SJCRH30 (cell line): ENCODE measurements around the gene DDX5. TPM values are rescaled to one million over a fixed set of nuclear protein-coding genes. Genes with fewer than 3 reads are reported as not detected.

Source experiments
- DNase-seq, 2 experiments: peaks; one replicate each; pipeline ENCODE4 v3.0.0-alpha.2; 2015 to 2020
- H3K27ac ChIP-seq: fragments of 250-450 bp; sonication (Bioruptor Pico); 2 replicates; pipeline ENCODE4 v1.5.1; 2020; ENCODE audit warnings: mild to moderate bottlenecking, moderate library complexity
- H3K27me3 ChIP-seq: fragments of 250-450 bp; sonication (Bioruptor Pico); 2 replicates; pipeline ENCODE4 v1.5.1; 2020; ENCODE audit warnings: mild to moderate bottlenecking, moderate library complexity
- H3K36me3 ChIP-seq: fragments of 250-450 bp; sonication (Bioruptor Pico); 2 replicates; pipeline ENCODE4 v1.5.1; 2020; ENCODE audit warnings: mild to moderate bottlenecking, moderate library complexity
- H3K4me1 ChIP-seq: fragments of 250-450 bp; sonication (Bioruptor Pico); 2 replicates; pipeline ENCODE4 v1.5.1; 2020; ENCODE audit warnings: mild to moderate bottlenecking, moderate library complexity
- H3K4me3 ChIP-seq: fragments of 250-450 bp; sonication (Bioruptor Pico); 2 replicates; pipeline ENCODE4 v1.5.1; 2020; ENCODE audit warnings: mild to moderate bottlenecking, moderate library complexity
- H3K9me3 ChIP-seq: fragments of 250-450 bp; sonication (Bioruptor Pico); replicated peaks from 2 replicates; pipeline ENCODE4 v1.5.1; 2020; ENCODE audit warnings: mild to moderate bottlenecking, moderate library complexity
- total RNA-seq: library from RNA; depleted of rRNA; stranded (reverse); fragments of >200 nt; shearing (Covaris generic); gene quantifications from 2 replicates; pipeline ENCODE4 v1.2.3, GENCODE V29; 2014; rRNA removed

DDX5 gene
- 467 and 603 TPM in 2 replicates for total RNA-seq

- DNase-seq: peak; percentile 95 to 96
- Histone ChIP-seq H3K4me3 (peak within 1 kb of the TSS; percentile 100), H3K27me3 (no peaks in the 10 kb centered on the region), H3K4me1 (peaks cover 13% of the 10 kb centered on the region), H3K9me3 (no peaks in the 10 kb centered on the region), H3K36me3 (peaks cover 50% of the 10 kb centered on the region), H3K27ac (peak within 1 kb of the TSS; percentile 100)
These were observed at the start of gene DDX5 for GRCh38 chr17:64506201-64506575. TSS of gene DDX5 (minus strand) at chr17:64506289. CDS start at chr17:64506119, 170 bp downstream.

- H3K4me1 ChIP-seq: no peaks in the 10 kb centered on the region
- H3K9me3 ChIP-seq: no peaks in the 10 kb centered on the region
- H3K27ac ChIP-seq: no peak overlapping the region
- no peak overlapping the region for H3K4me3 ChIP-seq
- DNase-seq: no peak
- H3K27me3 ChIP-seq: no peaks in the 10 kb centered on the region
- H3K36me3 ChIP-seq: peaks cover 12% of the 10 kb centered on the region; the same call in 1 of the 2 replicates
These were observed 49.2 kb upstream of the DDX5 start for GRCh38 chr17:64555281-64555680.

GRCh38 chr17:64554028-64554637 is 48.0 kb upstream of the DDX5 start:
- H3K4me1 ChIP-seq: no peaks in the 10 kb centered on the region
- peaks cover 12% of the 10 kb centered on the region; the same call in 1 of the 2 replicates for H3K36me3 ChIP-seq
- H3K27me3 ChIP-seq: no peaks in the 10 kb centered on the region
- H3K4me3 ChIP-seq: no peak overlapping the region
- H3K27ac ChIP-seq: no peak overlapping the region
- no peaks in the 10 kb centered on the region for H3K9me3 ChIP-seq
- no peak for DNase-seq

GRCh38 chr17:64551461-64551860 is 45.4 kb upstream of the DDX5 start:
- 0 out of 2 replicates have a peak, but pooled peaks cover 8% of the 10 kb centered on the region for H3K36me3 ChIP-seq
- no peaks in the 10 kb centered on the region for H3K27me3 ChIP-seq
- H3K4me3 ChIP-seq: no peak overlapping the region
- no peaks in the 10 kb centered on the region for H3K9me3 ChIP-seq
- DNase-seq: no peak
- no peak overlapping the region for H3K27ac ChIP-seq
- no peaks in the 10 kb centered on the region for H3K4me1 ChIP-seq

GRCh38 chr17:64547319-64547718 is 41.2 kb upstream of the DDX5 start:
- no peaks in the 10 kb centered on the region for H3K9me3 ChIP-seq
- peaks cover 11% of the 10 kb centered on the region for H3K36me3 ChIP-seq
- no peaks in the 10 kb centered on the region for H3K4me1 ChIP-seq
- H3K27me3 ChIP-seq: no peaks in the 10 kb centered on the region
- no peak overlapping the region for H3K4me3 ChIP-seq
- DNase-seq: no peak
- H3K27ac ChIP-seq: no peak overlapping the region

GRCh38 chr17:64546716-64547115 is 40.6 kb upstream of the DDX5 start:
- H3K36me3 ChIP-seq: peaks cover 14% of the 10 kb centered on the region

GRCh38 chr17:64544742-64545141 is 38.7 kb upstream of the DDX5 start:
- H3K36me3 ChIP-seq: peaks cover 14% of the 10 kb centered on the region
- DNase-seq: no peak

More at GRCh38 chr17:64546716-64547115, 40.6 kb upstream of the DDX5 start:
- DNase-seq: no peak
- Histone ChIP-seq H3K9me3 (no peaks in the 10 kb centered on the region), H3K4me3 (no peak overlapping the region), H3K27me3 (no peaks in the 10 kb centered on the region), H3K4me1 (no peaks in the 10 kb centered on the region), H3K27ac (no peak overlapping the region)

GRCh38 chr17:64540118-64540776 is 34.2 kb upstream of the DDX5 start:
- Histone ChIP-seq H3K36me3 (peaks cover 45% of the 10 kb centered on the region), H3K27ac (no peak overlapping the region), H3K4me1 (no peaks in the 10 kb centered on the region), H3K9me3 (no peaks in the 10 kb centered on the region), H3K27me3 (no peaks in the 10 kb centered on the region), H3K4me3 (no peak overlapping the region)
- no peak for DNase-seq

More at GRCh38 chr17:64544742-64545141, 38.7 kb upstream of the DDX5 start:
- Histone ChIP-seq H3K27ac (no peak overlapping the region), H3K4me1 (no peaks in the 10 kb centered on the region), H3K27me3 (no peaks in the 10 kb centered on the region), H3K9me3 (no peaks in the 10 kb centered on the region), H3K4me3 (no peak overlapping the region)

- Histone ChIP-seq H3K27me3 (no peaks in the 10 kb centered on the region), H3K4me3 (no peak overlapping the region), H3K9me3 (no peaks in the 10 kb centered on the region), H3K36me3 (peaks cover 51% of the 10 kb centered on the region), H3K27ac (no peak overlapping the region), H3K4me1 (no peaks in the 10 kb centered on the region)
- DNase-seq: no peak
These were observed 32.5 kb upstream of the DDX5 start for GRCh38 chr17:64538508-64539130.

- Histone ChIP-seq H3K27ac (no peak overlapping the region), H3K27me3 (no peaks in the 10 kb centered on the region), H3K4me3 (no peak overlapping the region), H3K4me1 (no peaks in the 10 kb centered on the region), H3K36me3 (peaks cover 56% of the 10 kb centered on the region), H3K9me3 (no peaks in the 10 kb centered on the region)
- no peak for DNase-seq
These were observed 31.4 kb upstream of the DDX5 start for GRCh38 chr17:64537488-64537887.

- no peak for DNase-seq
- H3K27ac ChIP-seq: no peak overlapping the region
- peaks cover 57% of the 10 kb centered on the region for H3K36me3 ChIP-seq
These were observed 30.8 kb upstream of the DDX5 start for GRCh38 chr17:64536913-64537312.

GRCh38 chr17:64535357-64535756 is 29.3 kb upstream of the DDX5 start:
- H3K36me3 ChIP-seq: peaks cover 67% of the 10 kb centered on the region
- no peak for DNase-seq
- no peaks in the 10 kb centered on the region for H3K27me3 ChIP-seq

More at GRCh38 chr17:64536913-64537312, 30.8 kb upstream of the DDX5 start:
- Histone ChIP-seq H3K4me1 (no peaks in the 10 kb centered on the region), H3K27me3 (no peaks in the 10 kb centered on the region), H3K4me3 (no peak overlapping the region), H3K9me3 (no peaks in the 10 kb centered on the region)

GRCh38 chr17:64534187-64534586 is 28.1 kb upstream of the DDX5 start:
- H3K27ac ChIP-seq: no peak overlapping the region
- H3K4me1 ChIP-seq: no peaks in the 10 kb centered on the region
- DNase-seq: no peak
- H3K27me3 ChIP-seq: no peaks in the 10 kb centered on the region
- H3K9me3 ChIP-seq: no peaks in the 10 kb centered on the region
- H3K4me3 ChIP-seq: no peak overlapping the region
- peaks cover 72% of the 10 kb centered on the region for H3K36me3 ChIP-seq

More at GRCh38 chr17:64535357-64535756, 29.3 kb upstream of the DDX5 start:
- H3K27ac ChIP-seq: no peak overlapping the region
- no peaks in the 10 kb centered on the region for H3K9me3 ChIP-seq
- no peaks in the 10 kb centered on the region for H3K4me1 ChIP-seq
- no peak overlapping the region for H3K4me3 ChIP-seq

- H3K9me3 ChIP-seq: no peaks in the 10 kb centered on the region
- H3K4me1 ChIP-seq: no peaks in the 10 kb centered on the region
- no peak overlapping the region for H3K27ac ChIP-seq
- no peak overlapping the region for H3K4me3 ChIP-seq
- peaks cover 75% of the 10 kb centered on the region for H3K36me3 ChIP-seq
- DNase-seq: no peak
- H3K27me3 ChIP-seq: no peaks in the 10 kb centered on the region
These were observed 27.7 kb upstream of the DDX5 start for GRCh38 chr17:64533784-64534183.

GRCh38 chr17:64532409-64532808 is 26.3 kb upstream of the DDX5 start:
- H3K36me3 ChIP-seq: peaks cover 73% of the 10 kb centered on the region

More at GRCh38 chr17:64532409-64532808, 26.3 kb upstream of the DDX5 start:
- DNase-seq: no peak
- H3K4me3 ChIP-seq: no peak overlapping the region
- H3K27me3 ChIP-seq: no peaks in the 10 kb centered on the region
- no peaks in the 10 kb centered on the region for H3K4me1 ChIP-seq
- no peak overlapping the region for H3K27ac ChIP-seq
- no peaks in the 10 kb centered on the region for H3K9me3 ChIP-seq
